Upper lobe of left lung (tissue), 6 donors: ENCODE measurements around the gene SLC25A18. TPM values are rescaled to one million over a fixed set of nuclear protein-coding genes. Genes with fewer than 3 reads are reported as not detected.

ENCODE experiments used
- ATAC-seq, 2 donors: fragments of 200-7000 bp; cut with Tn5 transposase; one replicate each; pipeline ENCODE4 v1.9.1; 2022; ENCODE audit warnings: mild to moderate bottlenecking in 2 of 2, moderate library complexity in 2 of 2; ENCODE audit not compliant: low FRiP score in 2 of 2
- DNase-seq, 2 donors: peaks; one replicate each; pipeline ENCODE4 v3.0.0-alpha.2; 2019 to 2020
- H3K27ac ChIP-seq, 4 donors: fragments of 200-600 bp; sonication (generic); one replicate each; pipeline ENCODE4 v1.5.1; 2016 to 2019
- H3K27me3 ChIP-seq, 4 donors: fragments of 200-600 bp; sonication (generic); one replicate each; pipeline ENCODE4 v1.5.1; 2017 to 2019
- H3K36me3 ChIP-seq, 4 donors: fragments of 200-600 bp; sonication (generic); one replicate each; pipeline ENCODE4 v1.5.1; 2016 to 2019
- H3K4me1 ChIP-seq, 4 donors: fragments of 200-600 bp; sonication (generic); one replicate each; pipeline ENCODE4 v1.5.1; 2018 to 2019
- H3K4me3 ChIP-seq, 4 donors: fragments of 200-600 bp; sonication (generic); one replicate each; pipeline ENCODE4 v1.5.1; 2017 to 2019; ENCODE audit warnings: mild to moderate bottlenecking in 2 of 4, moderate library complexity in 1 of 4
- H3K9me3 ChIP-seq, 4 donors: fragments of 200-600 bp; sonication (generic); one replicate each; pipeline ENCODE4 v1.5.1; 2018 to 2019
- EP300 ChIP-seq, 4 donors: sonication (generic); formaldehyde crosslinking; IDR thresholded peaks; one replicate each; pipeline ENCODE4 v1.5.1; 2017; ENCODE audit warnings: antibody characterized with exemption in 4 of 4, control low read depth in 2 of 4
- POLR2A ChIP-seq, 4 donors: fragments of 450-650 bp; IDR thresholded peaks; one replicate each; pipeline ENCODE4 v1.5.1; 2016 to 2017; ENCODE audit warnings: antibody characterized with exemption in 4 of 4, mild to moderate bottlenecking in 2 of 4
- POLR2AphosphoS5 ChIP-seq, 2 donors: sonication (generic); formaldehyde crosslinking; IDR thresholded peaks; one replicate each; pipeline ENCODE4 v1.5.1; 2017; ENCODE audit warnings: antibody characterized with exemption in 2 of 2
- whole genome bisulfite sequencing, 2 donors: methylation state at CpG; one replicate each; pipeline ENCODE4 v1.1.5; 2017 to 2018; 5-methylcytosine and 5-hydroxymethylcytosine counted together
- total RNA-seq, 6 donors: library from RNA; depleted of rRNA in 4 of 6; stranded (reverse); fragments of >200 nt in 4 of 6; gene quantifications; one replicate each; pipeline versions ENCODE4 v1.1.0 to v1.2.1, GENCODE V29; 2016 to 2021
- TF ChIP-seq, protein P1 (sequence below), 6 experiments: fragments of 450-650 bp in 4 of 6; fragments of 200-600 bp in 2 of 6; sonication (generic) in 2 of 6; IDR thresholded peaks; one replicate each; pipeline ENCODE4 v1.5.1; 2016 to 2019; ENCODE audit warnings: antibody characterized with exemption in 6 of 6
- donor health status: DM: no; HTN: no; CAD: no; lungs with moderate emphysema.
- donor health status: DM: no; HTN: yes; CAD: no; lungs with severe emphysema.

Gene SLC25A18
- total RNA-seq, 6 donors from 2014 or later: 0.69 to 3.1 (median 1.1) TPM

GRCh38 chr22:17523925-17524324 lies 39.4 kb upstream of the SLC25A18 start:
- Histone ChIP-seq H3K9me3 (no peaks in the 10 kb centered on the region), H3K36me3 (peaks cover 0 to 15% (median 0%) of the 10 kb centered on the region in 4 donors), H3K4me1 (peaks cover 0 to 6% (median 0%) of the 10 kb centered on the region in 4 donors), H3K4me3 (no peak overlapping the region), H3K27me3 (peaks cover 0 to 1% (median 0%) of the 10 kb centered on the region in 4 donors), H3K27ac (no peak overlapping the region)
- DNase-seq (no peak), ATAC-seq (no peak)
- 82 to 86% methylated on average over 10 of the region's 10 CpGs for WGBS, 2 donors
- TF ChIP-seq EP300 (IDR thresholded peaks at IDR 0.05): no peak
- TF ChIP-seq POLR2AphosphoS5 (IDR thresholded peaks at IDR 0.05): no peak
- TF ChIP-seq POLR2A (IDR thresholded peaks at IDR 0.05): no peak
- TF ChIP-seq, protein P1, sequence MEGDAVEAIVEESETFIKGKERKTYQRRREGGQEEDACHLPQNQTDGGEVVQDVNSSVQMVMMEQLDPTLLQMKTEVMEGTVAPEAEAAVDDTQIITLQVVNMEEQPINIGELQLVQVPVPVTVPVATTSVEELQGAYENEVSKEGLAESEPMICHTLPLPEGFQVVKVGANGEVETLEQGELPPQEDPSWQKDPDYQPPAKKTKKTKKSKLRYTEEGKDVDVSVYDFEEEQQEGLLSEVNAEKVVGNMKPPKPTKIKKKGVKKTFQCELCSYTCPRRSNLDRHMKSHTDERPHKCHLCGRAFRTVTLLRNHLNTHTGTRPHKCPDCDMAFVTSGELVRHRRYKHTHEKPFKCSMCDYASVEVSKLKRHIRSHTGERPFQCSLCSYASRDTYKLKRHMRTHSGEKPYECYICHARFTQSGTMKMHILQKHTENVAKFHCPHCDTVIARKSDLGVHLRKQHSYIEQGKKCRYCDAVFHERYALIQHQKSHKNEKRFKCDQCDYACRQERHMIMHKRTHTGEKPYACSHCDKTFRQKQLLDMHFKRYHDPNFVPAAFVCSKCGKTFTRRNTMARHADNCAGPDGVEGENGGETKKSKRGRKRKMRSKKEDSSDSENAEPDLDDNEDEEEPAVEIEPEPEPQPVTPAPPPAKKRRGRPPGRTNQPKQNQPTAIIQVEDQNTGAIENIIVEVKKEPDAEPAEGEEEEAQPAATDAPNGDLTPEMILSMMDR (IDR thresholded peaks at IDR 0.05): no peak

DNA sequence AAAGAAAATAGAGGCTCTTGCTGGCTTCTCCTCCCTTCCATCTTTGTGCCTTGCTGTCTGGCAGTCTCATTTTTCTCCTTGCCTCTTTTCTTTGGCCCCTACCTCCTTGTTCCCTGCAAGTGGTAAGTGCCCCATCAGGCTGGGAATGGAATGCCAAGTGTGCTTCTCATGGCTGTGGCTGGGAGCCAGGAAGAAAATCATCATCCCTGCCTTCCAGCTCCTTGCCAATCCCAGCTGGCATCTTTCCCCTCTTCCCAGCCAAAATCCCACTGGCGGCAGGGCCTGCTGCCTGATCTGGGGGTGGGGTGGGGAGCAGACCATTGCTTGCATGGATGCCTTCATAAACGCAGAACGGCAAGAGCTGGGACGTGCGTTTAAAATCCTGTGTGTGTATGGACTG lies 27.0 kb upstream of the SLC25A18 start:
- H3K4me3 ChIP-seq: no peak overlapping the region
- no peaks in the 10 kb centered on the region for H3K9me3 ChIP-seq
- TF ChIP-seq, protein P1 (IDR thresholded peaks at IDR 0.05): no peak
- TF ChIP-seq EP300 (IDR thresholded peaks at IDR 0.05) (no peak), POLR2A (IDR thresholded peaks at IDR 0.05) (no peak)
- H3K36me3 ChIP-seq: peaks cover 0 to 25% (median 7%) of the 10 kb centered on the region in 4 donors
- DNase-seq (no peak), ATAC-seq (no peak)
- 63 to 74% methylated on average over 5 of the region's 5 CpGs for WGBS, 2 donors
- no peak overlapping the region for H3K27ac ChIP-seq
- no peaks in the 10 kb centered on the region for H3K27me3 ChIP-seq
- peaks cover 0 to 3% (median 0%) of the 10 kb centered on the region in 4 donors for H3K4me1 ChIP-seq

GRCh38 chr22:17537155-17537554 lies 26.1 kb upstream of the SLC25A18 start:
- TF ChIP-seq POLR2A (IDR thresholded peaks at IDR 0.05) (no peak), EP300 (IDR thresholded peaks at IDR 0.05) (no peak), POLR2AphosphoS5 (IDR thresholded peaks at IDR 0.05) (no peak)
- TF ChIP-seq, protein P1 (IDR thresholded peaks at IDR 0.05): no peak
- DNase-seq (no peak), ATAC-seq (no peak)
- Histone ChIP-seq H3K36me3 (peaks cover 0 to 34% (median 11%) of the 10 kb centered on the region in 4 donors), H3K4me3 (no peak overlapping the region), H3K4me1 (peaks cover 0 to 3% (median 0%) of the 10 kb centered on the region in 4 donors), H3K27me3 (no peaks in the 10 kb centered on the region), H3K9me3 (no peaks in the 10 kb centered on the region), H3K27ac (no peak overlapping the region)
- 91 to 94% methylated on average over 2 of the region's 2 CpGs for WGBS, 2 donors

- H3K4me3 ChIP-seq: no peak overlapping the region
- H3K9me3 ChIP-seq: no peaks in the 10 kb centered on the region
- DNase-seq (peak in 1 of 2 donors; percentile 20), ATAC-seq (no peak)
- H3K27ac ChIP-seq: no peak overlapping the region
- peaks cover 0 to 46% (median 21%) of the 10 kb centered on the region in 4 donors for H3K36me3 ChIP-seq
- TF ChIP-seq EP300 (IDR thresholded peaks at IDR 0.05) (no peak), POLR2AphosphoS5 (IDR thresholded peaks at IDR 0.05) (no peak), POLR2A (IDR thresholded peaks at IDR 0.05) (no peak)
- TF ChIP-seq, protein P1 (IDR thresholded peaks at IDR 0.05): no peak
- peaks cover 0 to 3% (median 0%) of the 10 kb centered on the region in 4 donors for H3K4me1 ChIP-seq
- no peaks in the 10 kb centered on the region for H3K27me3 ChIP-seq
- 88 to 89% methylated on average over 10 to 15 of the region's 15 CpGs for WGBS, 2 donors
Measured at GRCh38 chr22:17540481-17540880, 22.8 kb upstream of the SLC25A18 start.

DNA sequence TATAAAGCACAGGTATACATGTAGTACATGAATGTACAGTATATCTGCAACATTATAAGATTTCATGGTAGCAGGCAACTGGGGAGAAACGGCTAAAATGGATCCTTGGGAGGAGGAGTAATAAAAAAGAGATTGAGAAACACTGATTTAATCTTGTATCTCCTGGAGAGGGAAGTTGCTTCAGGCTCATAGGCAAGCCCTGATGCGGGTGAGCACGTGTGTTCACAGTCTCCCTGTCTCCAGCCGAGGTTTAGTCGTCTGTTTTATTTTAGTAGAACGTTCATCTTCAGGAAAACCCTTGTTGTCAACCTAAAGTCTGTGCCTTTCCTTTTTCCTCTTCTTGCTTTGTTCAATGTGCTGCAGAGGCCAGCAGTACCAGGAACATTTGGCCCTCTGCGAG lies 21.8 kb upstream of the SLC25A18 start:
- H3K4me3 ChIP-seq: no peak overlapping the region
- DNase-seq (no peak), ATAC-seq (no peak)
- no peaks in the 10 kb centered on the region for H3K27me3 ChIP-seq
- H3K4me1 ChIP-seq: no peaks in the 10 kb centered on the region
- 79 to 82% methylated on average over 7 of the region's 7 CpGs for WGBS, 2 donors
- TF ChIP-seq POLR2A (IDR thresholded peaks at IDR 0.05) (no peak), EP300 (IDR thresholded peaks at IDR 0.05) (no peak), POLR2AphosphoS5 (IDR thresholded peaks at IDR 0.05) (no peak)
- TF ChIP-seq, protein P1 (IDR thresholded peaks at IDR 0.05): no peak
- peaks cover 0 to 46% (median 21%) of the 10 kb centered on the region in 4 donors for H3K36me3 ChIP-seq
- no peaks in the 10 kb centered on the region for H3K9me3 ChIP-seq
- no peak overlapping the region for H3K27ac ChIP-seq
